PC-9 (cell line): ENCODE measurements around the gene CACNA1H. TPM values are rescaled to one million over a fixed set of nuclear protein-coding genes. Genes with fewer than 3 reads are reported as not detected.
A peak's percentile ranks its signal among the peaks of the same experiment; 100 is the strongest.

Experiments used
- BruUV-seq: library from RNA; stranded (reverse); fragments of 400-500 nt; replicated peaks from 2 replicates; lab custom pipeline; 2021; lab: Mats Ljungman, UMichigan
- CTCF ChIA-PET: fragments of 300-600 bp; sonication (Branson Sonifier 250); formaldehyde crosslinking; loops from one replicate; lab custom pipeline; 2022; ENCODE audit warnings: antibody characterized with exemption; lab: Charles Lee
- POLR2A ChIA-PET: fragments of 300-600 bp; sonication (Branson Sonifier 250); formaldehyde crosslinking; loops from one replicate; lab custom pipeline; 2022; ENCODE audit warnings: antibody characterized with exemption; ENCODE audit not compliant: unreplicated experiment; lab: Charles Lee
- DNase-seq, 2 experiments: peaks; one replicate each; pipeline versions ENCODE4 v3.0.0 to v3.0.0-alpha.2; 2015 to 2022; ENCODE audit warnings: mixed read lengths in 1 of 2
- H2AFZ ChIP-seq: fragments of 200-600 bp; sonication (generic); 2 replicates; pipeline ENCODE4 v1.8.1; 2017; ENCODE audit warnings: antibody characterized with exemption
- H3F3A ChIP-seq: fragments of 200-600 bp; sonication (generic); 2 replicates; pipeline ENCODE4 v1.8.1; 2017; ENCODE audit warnings: antibody characterized with exemption, mild to moderate bottlenecking, low read depth; ENCODE audit not compliant: insufficient read depth
- H3K27ac ChIP-seq: fragments of 200-600 bp; sonication (generic); 2 replicates; pipeline ENCODE4 v1.6.1; 2016; ENCODE audit warnings: mixed run types
- H3K27me3 ChIP-seq: fragments of 200-600 bp; sonication (generic); 2 replicates; pipeline ENCODE4 v1.6.1; 2016; ENCODE audit warnings: low read depth, mixed run types; ENCODE audit not compliant: insufficient read depth
- H3K36me3 ChIP-seq: fragments of 200-600 bp; sonication (generic); 2 replicates; pipeline ENCODE4 v1.6.1; 2016; ENCODE audit warnings: low read depth, mixed run types
- H3K4me1 ChIP-seq: fragments of 200-600 bp; sonication (generic); replicated peaks from 2 replicates; pipeline ENCODE4 v1.6.1; 2016; ENCODE audit warnings: mixed run types; ENCODE audit not compliant: insufficient read depth
- H3K4me2 ChIP-seq: fragments of 200-600 bp; sonication (generic); 2 replicates; pipeline ENCODE4 v1.6.1; 2017; ENCODE audit warnings: mixed run types
- H3K4me3 ChIP-seq: fragments of 200-600 bp; sonication (generic); 2 replicates; pipeline ENCODE4 v1.6.1; 2016; ENCODE audit warnings: mixed run types
- H3K79me2 ChIP-seq: fragments of 200-600 bp; sonication (generic); 2 replicates; pipeline ENCODE4 v1.6.1; 2017; ENCODE audit warnings: low read depth, mixed run types
- H3K9me2 ChIP-seq: fragments of 200-600 bp; sonication (generic); 2 replicates; pipeline ENCODE4 v1.8.1; 2017; ENCODE audit warnings: mild to moderate bottlenecking; ENCODE audit not compliant: insufficient read depth
- H3K9me3 ChIP-seq: fragments of 200-600 bp; sonication (generic); 2 replicates; pipeline ENCODE4 v1.8.1; 2016; ENCODE audit warnings: low read depth; ENCODE audit not compliant: insufficient read depth
- H4K20me1 ChIP-seq: fragments of 200-600 bp; sonication (generic); 2 replicates; pipeline ENCODE4 v1.8.1; 2017; ENCODE audit not compliant: insufficient read depth
- CTCF ChIP-seq: fragments of 200-600 bp; sonication (generic); conservative IDR thresholded peaks from 2 replicates; pipeline ENCODE4 v1.6.1; 2017; ENCODE audit warnings: mixed run types, antibody characterized with exemption, mild to moderate bottlenecking, moderate library complexity
- EZH2 ChIP-seq: fragments of 200-600 bp; sonication (generic); IDR thresholded peaks from 2 replicates; pipeline ENCODE4 v1.8.0; 2017; ENCODE audit warnings: antibody characterized with exemption, low read depth
- intact Hi-C: fragments of 100-400 bp; cut with micrococcal nuclease; formaldehyde crosslinking; loops from one replicate; pipeline ENCODE4 v1.10.0; 2022; ENCODE audit not compliant: unreplicated experiment
- total RNA-seq: library from RNA; stranded (reverse); gene quantifications from 2 replicates; pipeline ENCODE4 v1.2.3, GENCODE V29; 2021

The CACNA1H gene
- total RNA-seq, 1 experiment from 2014 or later: not detected

GRCh38 chr16:1108299-1109252, 44.3 kb upstream of the CACNA1H start:
- Histone ChIP-seq H3K79me2 (no peaks in the 10 kb centered on the region), H3K9me2 (no peaks in the 10 kb centered on the region), H4K20me1 (no peaks in the 10 kb centered on the region; the same call in 1 of the 2 replicates), H3K27me3 (peaks cover 83% of the 10 kb centered on the region), H3K27ac (no peak overlapping the region), H2AFZ (no peak overlapping the region), H3K4me3 (no peak overlapping the region), H3K4me2 (no peak overlapping the region), H3K4me1 (no peaks in the 10 kb centered on the region), H3K9me3 (no peaks in the 10 kb centered on the region), H3K36me3 (no peaks in the 10 kb centered on the region), H3F3A (no peaks in the 10 kb centered on the region)
- BruUV-seq: no TSS peak
- POLR2A ChIA-PET: no interaction called here
- TF ChIP-seq CTCF: no peak
- TF ChIP-seq EZH2: peak; percentile 84; the same call in 1 of the 2 replicates
- intact Hi-C loops: no loop called here
- CTCF ChIA-PET: no interaction called here
- DNase-seq: peak in 1 of 2 experiments; percentile 46

GRCh38 chr16:1109648-1110047, 43.3 kb upstream of the CACNA1H start:
- TF ChIP-seq EZH2 (no peak), CTCF (no peak)
- no peaks in the 10 kb centered on the region for H3K9me3 ChIP-seq
- peaks cover 77% of the 10 kb centered on the region for H3K27me3 ChIP-seq
- ChIA-PET POLR2A (no interaction called here), CTCF (no interaction called here)
- intact Hi-C loops: no loop called here
- H2AFZ ChIP-seq: no peak overlapping the region
- no peaks in the 10 kb centered on the region for H3K36me3 ChIP-seq
- no peaks in the 10 kb centered on the region for H3F3A ChIP-seq
- no peaks in the 10 kb centered on the region for H3K4me1 ChIP-seq
- no peak overlapping the region for H3K4me3 ChIP-seq
- H3K79me2 ChIP-seq: no peaks in the 10 kb centered on the region
- no peak overlapping the region for H3K4me2 ChIP-seq
- no peaks in the 10 kb centered on the region; the same call in 1 of the 2 replicates for H4K20me1 ChIP-seq
- no peak overlapping the region for H3K27ac ChIP-seq
- H3K9me2 ChIP-seq: no peaks in the 10 kb centered on the region
- DNase-seq: no peak
- no TSS peak for BruUV-seq

GRCh38 chr16:1112506-1113184, 40.3 kb upstream of the CACNA1H start:
- Histone ChIP-seq H3K36me3 (no peaks in the 10 kb centered on the region), H2AFZ (no peak overlapping the region), H3K27ac (no peak overlapping the region), H4K20me1 (no peaks in the 10 kb centered on the region; the same call in 1 of the 2 replicates), H3F3A (no peaks in the 10 kb centered on the region), H3K27me3 (peaks cover 86% of the 10 kb centered on the region), H3K9me2 (no peaks in the 10 kb centered on the region), H3K4me1 (no peaks in the 10 kb centered on the region), H3K9me3 (no peaks in the 10 kb centered on the region), H3K4me3 (no peak overlapping the region), H3K4me2 (no peak overlapping the region), H3K79me2 (no peaks in the 10 kb centered on the region)
- DNase-seq: no peak
- intact Hi-C loops: no loop called here
- ChIA-PET POLR2A (no interaction called here), CTCF (no interaction called here)
- TF ChIP-seq CTCF (no peak), EZH2 (no peak)
- no TSS peak for BruUV-seq
